ENCODE results near the gene GPR15LG.
"Not testable (repeated sequence)": the region's sequence is repeated elsewhere in the genome, so short reads cannot be mapped to it uniquely, and the experiment has no call there.

The GPR15LG gene

DNA sequence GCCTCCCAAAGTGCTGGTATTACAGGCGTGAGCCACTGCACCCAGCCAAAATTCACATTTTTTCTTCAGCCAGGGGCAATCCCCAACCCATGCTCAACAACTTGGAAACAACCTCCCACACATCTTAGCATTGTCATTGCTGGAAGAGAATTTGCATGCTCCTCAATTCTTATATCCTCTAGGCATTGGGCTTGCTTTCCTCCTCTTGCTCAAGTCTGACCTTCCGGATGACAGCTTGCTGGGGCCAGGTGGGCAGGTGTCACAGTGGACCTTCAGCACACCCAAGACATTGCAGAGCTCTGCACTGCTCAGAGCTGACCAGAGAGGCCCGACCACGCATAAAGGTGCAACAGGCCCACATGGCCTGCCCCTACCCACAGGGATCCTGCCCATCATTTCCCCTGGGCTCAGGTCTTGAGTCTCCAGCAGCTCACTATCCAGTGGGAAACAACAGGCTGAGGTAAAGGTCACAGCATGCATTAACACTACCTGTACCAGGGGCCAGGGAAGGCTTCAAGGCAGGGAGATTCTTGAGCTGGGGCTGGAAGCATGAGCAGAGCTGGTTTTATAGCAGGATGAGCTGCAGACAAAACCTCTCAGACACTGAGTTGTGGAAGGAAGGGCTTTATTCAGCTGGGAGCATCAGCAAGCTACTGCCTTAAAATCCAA is 6.8 kb upstream of the GPR15LG start:
- WGBS, 2 experiments (ENCODE audit: insufficient coverage in 2 of 2), result 89 to 90% methylated on average over 4 of the region's 4 CpGs
- no peak overlapping the region for H3K4me3 ChIP-seq (ENCODE audit: extremely low read depth, insufficient read depth, low read length, poor library complexity, severe bottlenecking)
- H3K36me3 ChIP-seq (ENCODE audit: control insufficient read depth, insufficient read depth, low read length), result no peaks in the 10 kb centered on the region
- H3K4me1 ChIP-seq (ENCODE audit: control insufficient read depth, insufficient read depth, low read length, poor library complexity, severe bottlenecking), result no peaks in the 10 kb centered on the region
- no peaks in the 10 kb centered on the region for H3K9me3 ChIP-seq (ENCODE audit: control insufficient read depth, low read length)
- H3K27ac ChIP-seq (ENCODE audit: low read depth, low read length, severe bottlenecking), result no peak overlapping the region

GRCh38 chr10:84167289-84167653 is 6.3 kb upstream of the GPR15LG start:
- not testable (repeated sequence) for H3K4me1 ChIP-seq (ENCODE audit: control insufficient read depth, insufficient read depth, low read length, poor library complexity, severe bottlenecking); H3K27ac ChIP-seq (ENCODE audit: low read depth, low read length, severe bottlenecking); H3K36me3 ChIP-seq (ENCODE audit: control insufficient read depth, insufficient read depth, low read length); H3K9me3 ChIP-seq (ENCODE audit: control insufficient read depth, low read length); H3K4me3 ChIP-seq (ENCODE audit: extremely low read depth, insufficient read depth, low read length, poor library complexity, severe bottlenecking)
- no CpG with 5 or more reads among the region's 2 CpGs for WGBS, 2 experiments (ENCODE audit: insufficient coverage in 2 of 2)

DNA sequence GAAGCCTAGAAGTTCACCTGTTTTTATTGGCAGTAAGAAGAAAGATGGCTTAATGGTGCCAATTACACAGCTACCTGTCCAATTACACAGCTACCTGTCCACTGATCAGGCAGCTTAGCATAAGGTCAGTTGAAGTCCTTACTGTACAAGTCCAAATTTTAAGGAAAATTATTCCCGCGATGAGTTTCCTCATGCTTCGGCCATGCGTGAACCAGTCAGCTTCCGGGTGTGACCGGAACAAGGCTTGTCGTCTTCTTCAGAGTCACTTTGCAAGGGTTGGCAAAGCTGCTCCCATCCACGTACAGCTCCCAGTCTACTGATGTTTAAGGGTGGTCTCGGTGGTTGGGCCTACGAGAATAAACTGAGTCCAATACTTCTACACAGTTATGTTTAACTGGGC is 5.2 kb upstream of the GPR15LG start:
- 98% methylated on average over 8 to 10 of the region's 10 CpGs for WGBS, 2 experiments (ENCODE audit: insufficient coverage in 2 of 2)
- H3K27ac ChIP-seq (ENCODE audit: low read depth, low read length, severe bottlenecking); H3K4me3 ChIP-seq (ENCODE audit: extremely low read depth, insufficient read depth, low read length, poor library complexity, severe bottlenecking); H3K4me1 ChIP-seq (ENCODE audit: control insufficient read depth, insufficient read depth, low read length, poor library complexity, severe bottlenecking); H3K36me3 ChIP-seq (ENCODE audit: control insufficient read depth, insufficient read depth, low read length); H3K9me3 ChIP-seq (ENCODE audit: control insufficient read depth, low read length): not testable (repeated sequence)

GRCh38 chr10:84171237-84171636 is 2.4 kb upstream of the GPR15LG start:
- H3K36me3 ChIP-seq (ENCODE audit: control insufficient read depth, insufficient read depth, low read length); H3K9me3 ChIP-seq (ENCODE audit: control insufficient read depth, low read length); H3K27ac ChIP-seq (ENCODE audit: low read depth, low read length, severe bottlenecking); H3K4me1 ChIP-seq (ENCODE audit: control insufficient read depth, insufficient read depth, low read length, poor library complexity, severe bottlenecking); H3K4me3 ChIP-seq (ENCODE audit: extremely low read depth, insufficient read depth, low read length, poor library complexity, severe bottlenecking): not testable (repeated sequence)
- 89 to 100% methylated on average over 1 of the region's 2 CpGs for WGBS, 2 experiments (ENCODE audit: insufficient coverage in 2 of 2)

GRCh38 chr10:84171700-84172466 is 1.7 kb upstream of the GPR15LG start:
- H3K9me3 ChIP-seq (ENCODE audit: control insufficient read depth, low read length); H3K4me3 ChIP-seq (ENCODE audit: extremely low read depth, insufficient read depth, low read length, poor library complexity, severe bottlenecking); H3K4me1 ChIP-seq (ENCODE audit: control insufficient read depth, insufficient read depth, low read length, poor library complexity, severe bottlenecking); H3K27ac ChIP-seq (ENCODE audit: low read depth, low read length, severe bottlenecking); H3K36me3 ChIP-seq (ENCODE audit: control insufficient read depth, insufficient read depth, low read length): not testable (repeated sequence)
- 89 to 90% methylated on average over 12 to 15 of the region's 21 CpGs for WGBS, 2 experiments (ENCODE audit: insufficient coverage in 2 of 2)

DNA sequence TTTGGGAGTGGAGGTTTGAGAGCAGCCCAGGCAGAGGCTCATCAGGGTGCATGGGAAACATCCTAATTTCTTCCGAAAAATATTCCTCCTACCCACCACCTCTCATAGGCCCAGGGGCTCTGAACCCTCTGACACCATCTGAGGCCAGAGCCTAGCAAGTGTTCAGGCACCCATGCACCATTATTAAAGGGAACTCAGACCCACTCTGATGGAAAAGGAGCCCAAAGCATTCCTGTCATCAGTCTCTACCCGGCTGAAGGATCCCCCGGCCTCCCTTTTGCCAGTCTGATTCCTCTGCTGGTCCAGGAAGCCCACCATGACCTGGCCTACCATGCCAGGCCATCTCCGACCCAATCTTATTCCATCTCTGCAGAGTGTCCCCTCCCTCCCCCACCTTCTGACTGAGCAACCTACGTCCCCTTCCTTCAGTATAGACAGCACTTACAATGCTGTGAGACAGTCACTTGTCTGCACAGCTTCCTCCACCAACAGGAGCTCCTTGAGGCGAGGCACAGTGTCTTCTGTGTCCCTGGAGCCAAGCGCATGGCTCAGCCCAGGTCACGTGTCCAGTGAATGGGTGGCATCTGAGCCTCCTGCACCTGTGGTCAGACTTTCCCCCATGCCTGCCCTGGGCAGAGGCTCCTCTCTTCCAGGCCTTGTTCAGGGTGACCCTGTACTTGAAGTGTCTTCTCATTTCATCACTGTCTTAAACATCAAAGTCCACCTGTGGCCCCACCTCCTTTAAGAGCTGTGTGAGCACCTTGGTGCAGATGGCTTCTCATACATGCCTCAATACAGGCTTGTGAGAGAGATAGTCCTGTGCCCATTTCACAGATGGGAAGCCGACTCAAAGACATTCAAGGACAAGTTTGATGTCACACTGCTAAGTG is 889 bp upstream of the GPR15LG start:
- H3K4me1 ChIP-seq (ENCODE audit: control insufficient read depth, insufficient read depth, low read length, poor library complexity, severe bottlenecking), result no peaks in the 10 kb centered on the region
- WGBS, 2 experiments (ENCODE audit: insufficient coverage in 2 of 2), result 88% methylated on average over 8 to 9 of the region's 9 CpGs
- H3K4me3 ChIP-seq (ENCODE audit: extremely low read depth, insufficient read depth, low read length, poor library complexity, severe bottlenecking), result no peak overlapping the region
- no peak overlapping the region for H3K27ac ChIP-seq (ENCODE audit: low read depth, low read length, severe bottlenecking)
- H3K36me3 ChIP-seq (ENCODE audit: control insufficient read depth, insufficient read depth, low read length), result no peaks in the 10 kb centered on the region
- no peaks in the 10 kb centered on the region for H3K9me3 ChIP-seq (ENCODE audit: control insufficient read depth, low read length)

DNA sequence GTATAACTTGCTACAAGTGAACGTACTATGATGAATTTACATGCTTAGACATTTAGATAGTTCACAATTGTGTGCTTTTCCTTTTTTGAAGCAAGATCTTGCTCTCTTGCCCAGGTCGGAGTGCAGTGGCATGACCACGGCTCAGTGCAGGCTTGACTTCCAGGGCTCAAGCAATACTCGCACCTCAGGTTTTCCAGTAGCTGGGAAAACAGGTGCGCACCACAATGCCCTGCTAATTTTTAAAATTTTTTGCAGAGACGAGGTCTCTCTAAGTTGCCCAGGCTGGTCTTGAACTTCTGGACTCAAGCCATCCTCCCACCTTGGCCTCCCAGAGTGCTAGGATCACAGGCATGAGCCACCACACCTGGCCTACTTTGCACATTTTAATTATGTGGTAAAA is 1.8 kb downstream of the GPR15LG start:
- Histone ChIP-seq H3K4me1 (ENCODE audit: control insufficient read depth, insufficient read depth, low read length, poor library complexity, severe bottlenecking) (no peaks in the 10 kb centered on the region), H3K36me3 (ENCODE audit: control insufficient read depth, insufficient read depth, low read length) (no peaks in the 10 kb centered on the region), H3K9me3 (ENCODE audit: control insufficient read depth, low read length) (no peaks in the 10 kb centered on the region), H3K4me3 (ENCODE audit: extremely low read depth, insufficient read depth, low read length, poor library complexity, severe bottlenecking) (no peak overlapping the region), H3K27ac (ENCODE audit: low read depth, low read length, severe bottlenecking) (no peak overlapping the region)
- WGBS, 2 experiments (ENCODE audit: insufficient coverage in 2 of 2), result 85 to 88% methylated on average over 4 to 6 of the region's 6 CpGs

DNA sequence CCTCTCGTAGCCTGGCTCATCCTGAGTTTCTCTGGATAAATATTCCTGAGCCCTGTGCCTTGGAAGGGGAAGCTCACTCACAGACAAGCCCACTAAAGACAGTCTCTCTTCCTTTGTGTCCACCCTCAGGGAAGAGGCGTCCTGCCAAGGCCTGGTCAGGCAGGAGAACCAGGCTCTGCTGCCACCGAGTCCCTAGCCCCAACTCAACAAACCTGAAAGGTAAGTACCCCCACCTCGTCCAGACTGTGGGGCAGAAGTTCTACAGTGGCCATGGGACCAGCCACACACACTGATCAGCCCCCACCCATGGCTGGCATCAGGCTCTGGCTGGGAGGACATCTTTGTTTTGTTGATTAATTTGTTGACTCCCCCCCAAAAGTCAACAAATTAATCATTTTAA is 2.8 kb downstream of the GPR15LG start:
- Histone ChIP-seq H3K4me3 (ENCODE audit: extremely low read depth, insufficient read depth, low read length, poor library complexity, severe bottlenecking) (no peak overlapping the region), H3K36me3 (ENCODE audit: control insufficient read depth, insufficient read depth, low read length) (no peaks in the 10 kb centered on the region), H3K9me3 (ENCODE audit: control insufficient read depth, low read length) (no peaks in the 10 kb centered on the region), H3K27ac (ENCODE audit: low read depth, low read length, severe bottlenecking) (no peak overlapping the region), H3K4me1 (ENCODE audit: control insufficient read depth, insufficient read depth, low read length, poor library complexity, severe bottlenecking) (no peaks in the 10 kb centered on the region)
- WGBS, 2 experiments (ENCODE audit: insufficient coverage in 2 of 2), result 78 to 100% methylated on average over 1 of the region's 4 CpGs

GRCh38 chr10:84176836-84177474 is 3.4 kb downstream of the GPR15LG start:
- WGBS, 2 experiments (ENCODE audit: insufficient coverage in 2 of 2), result 87 to 89% methylated on average over 1 to 4 of the region's 4 CpGs

GRCh38 chr10:84177541-84178141 is 4.0 kb downstream of the GPR15LG start:
- Histone ChIP-seq H3K36me3 (ENCODE audit: control insufficient read depth, insufficient read depth, low read length) (no peaks in the 10 kb centered on the region), H3K27ac (ENCODE audit: low read depth, low read length, severe bottlenecking) (no peak overlapping the region), H3K9me3 (ENCODE audit: control insufficient read depth, low read length) (no peaks in the 10 kb centered on the region), H3K4me1 (ENCODE audit: control insufficient read depth, insufficient read depth, low read length, poor library complexity, severe bottlenecking) (no peaks in the 10 kb centered on the region), H3K4me3 (ENCODE audit: extremely low read depth, insufficient read depth, low read length, poor library complexity, severe bottlenecking) (no peak overlapping the region)
- whole genome bisulfite sequencing, 2 experiments (ENCODE audit: insufficient coverage in 2 of 2), result 78 to 91% methylated on average over 3 to 4 of the region's 8 CpGs

More at GRCh38 chr10:84176836-84177474, 3.4 kb downstream of the GPR15LG start:
- Histone ChIP-seq H3K27ac (ENCODE audit: low read depth, low read length, severe bottlenecking) (no peak overlapping the region), H3K36me3 (ENCODE audit: control insufficient read depth, insufficient read depth, low read length) (no peaks in the 10 kb centered on the region), H3K9me3 (ENCODE audit: control insufficient read depth, low read length) (no peaks in the 10 kb centered on the region), H3K4me3 (ENCODE audit: extremely low read depth, insufficient read depth, low read length, poor library complexity, severe bottlenecking) (no peak overlapping the region), H3K4me1 (ENCODE audit: control insufficient read depth, insufficient read depth, low read length, poor library complexity, severe bottlenecking) (no peaks in the 10 kb centered on the region)

Data from mesodermal cell (in vitro differentiated cells).